WTC11 (cell line): Measurements from ENCODE around the gene ATP13A5. TPM values are rescaled to one million over a fixed set of nuclear protein-coding genes. Genes with fewer than 3 reads are reported as not detected.

Source experiments
- ATAC-seq: fragments of 200-7000 bp; cut with Tn5 transposase; 2 replicates; pipeline ENCODE4 v1.10.0; 2021; ENCODE audit warnings: mild to moderate bottlenecking, moderate library complexity
- CTCF ChIA-PET: fragments of 300-600 bp; sonication (Branson Sonifier 250); formaldehyde crosslinking; loops from one replicate; lab custom pipeline; 2021; ENCODE audit warnings: antibody characterized with exemption; lab: Charles Lee
- POLR2A ChIA-PET: fragments of 350-600 bp; sonication (Branson Sonifier 250); formaldehyde crosslinking; loops from one replicate; lab custom pipeline; 2021; ENCODE audit warnings: antibody characterized with exemption; lab: Charles Lee
- DNase-seq: peaks from one replicate; pipeline ENCODE4 v3.0.0; 2021; ENCODE audit warnings: low spot score
- H3K27ac Mint-ChIP-seq: 2 replicates; pipeline ENCODE4 v1.8.0; 2021; ENCODE audit warnings: mixed read lengths
- H3K27me3 Mint-ChIP-seq: 2 replicates; pipeline ENCODE4 v1.8.0; 2021; ENCODE audit warnings: low read depth, mild to moderate bottlenecking, moderate library complexity, mixed read lengths
- H3K36me3 Mint-ChIP-seq: 2 replicates; pipeline ENCODE4 v1.8.0; 2021; ENCODE audit warnings: mixed read lengths
- H3K4me1 Mint-ChIP-seq: 2 replicates; pipeline ENCODE4 v1.8.0; 2022; ENCODE audit warnings: mixed read lengths
- H3K4me3 Mint-ChIP-seq: 2 replicates; pipeline ENCODE4 v1.8.0; 2021; ENCODE audit warnings: mild to moderate bottlenecking, moderate library complexity, mixed read lengths
- H3K9me3 Mint-ChIP-seq: 2 replicates; pipeline ENCODE4 v1.8.0; 2021; ENCODE audit warnings: mixed read lengths
- ATF1 ChIP-seq: sonication (generic); formaldehyde crosslinking; IDR thresholded peaks from 2 replicates; pipeline ENCODE4 v1.8.1; 2023; ENCODE audit warnings: mild to moderate bottlenecking, moderate library complexity, missing genetic modification reagents
- ATF6 ChIP-seq: sonication (generic); formaldehyde crosslinking; IDR thresholded peaks from 2 replicates; pipeline ENCODE4 v1.8.1; 2023; ENCODE audit warnings: mild to moderate bottlenecking, missing genetic modification reagents
- CREM ChIP-seq: sonication (generic); formaldehyde crosslinking; IDR thresholded peaks from 2 replicates; pipeline ENCODE4 v1.8.1; 2022; ENCODE audit warnings: mild to moderate bottlenecking, missing genetic modification reagents, moderate library complexity
- CTCF ChIP-seq: fragments of 200-600 bp; IDR thresholded peaks from 2 replicates; pipeline ENCODE4 v1.8.0; 2022; ENCODE audit warnings: antibody characterized with exemption
- E2F5 ChIP-seq: sonication (generic); formaldehyde crosslinking; IDR thresholded peaks from 2 replicates; pipeline ENCODE4 v1.8.1; 2022; ENCODE audit warnings: mild to moderate bottlenecking, moderate library complexity, missing genetic modification reagents
- EMX1 ChIP-seq: fragments of 250-450 bp; sonication (Bioruptor Pico); IDR thresholded peaks from 2 replicates; pipeline ENCODE4 v1.8.0; 2021; ENCODE audit warnings: mild to moderate bottlenecking
- ETV6 ChIP-seq: sonication (generic); formaldehyde crosslinking; IDR thresholded peaks from 2 replicates; pipeline ENCODE4 v1.8.1; 2022; ENCODE audit warnings: mild to moderate bottlenecking, missing genetic modification reagents
- FOXP1 ChIP-seq: sonication (generic); formaldehyde crosslinking; IDR thresholded peaks from 2 replicates; pipeline ENCODE4 v1.8.0; 2022; ENCODE audit warnings: missing genetic modification reagents, mild to moderate bottlenecking, moderate library complexity, borderline replicate concordance
- IRF1 ChIP-seq: sonication (generic); formaldehyde crosslinking; IDR thresholded peaks from 2 replicates; pipeline ENCODE4 v1.8.0; 2023; ENCODE audit warnings: missing genetic modification reagents
- IRF2 ChIP-seq: sonication (generic); formaldehyde crosslinking; IDR thresholded peaks from 2 replicates; pipeline ENCODE4 v1.8.0; 2022; ENCODE audit warnings: low read depth, missing genetic modification reagents, borderline replicate concordance
- JAZF1 ChIP-seq: fragments of 250-450 bp; sonication (Bioruptor Pico); IDR thresholded peaks from 2 replicates; pipeline ENCODE4 v1.9.0; 2021; ENCODE audit warnings: moderate library complexity, mild to moderate bottlenecking, inconsistent platforms
- MXD4 ChIP-seq: fragments of 250-450 bp; sonication (Bioruptor Pico); IDR thresholded peaks from 2 replicates; pipeline ENCODE4 v1.8.0; 2021; ENCODE audit warnings: mild to moderate bottlenecking, moderate library complexity, borderline replicate concordance
- NFYB ChIP-seq: sonication (generic); formaldehyde crosslinking; conservative IDR thresholded peaks from 2 replicates; pipeline ENCODE4 v1.8.0; 2022; ENCODE audit warnings: low read depth, missing genetic modification reagents
- NR3C1 ChIP-seq: sonication (generic); formaldehyde crosslinking; conservative IDR thresholded peaks from 2 replicates; pipeline ENCODE4 v1.8.1; 2023; ENCODE audit warnings: low read depth, mild to moderate bottlenecking, missing genetic modification reagents
- OVOL2 ChIP-seq: fragments of 250-450 bp; sonication (Bioruptor Pico); IDR thresholded peaks from 2 replicates; pipeline ENCODE4 v1.9.0; 2021; ENCODE audit warnings: mild to moderate bottlenecking, borderline replicate concordance
- PREB ChIP-seq: sonication (generic); formaldehyde crosslinking; IDR thresholded peaks from 2 replicates; pipeline ENCODE4 v1.8.1; 2022; ENCODE audit warnings: mild to moderate bottlenecking, missing genetic modification reagents, moderate library complexity, borderline replicate concordance
- PRRX2 ChIP-seq: fragments of 250-450 bp; sonication (Bioruptor Pico); IDR thresholded peaks from 2 replicates; pipeline ENCODE4 v1.8.0; 2021; ENCODE audit warnings: mild to moderate bottlenecking
- TP53 ChIP-seq: sonication (generic); formaldehyde crosslinking; IDR thresholded peaks from 2 replicates; pipeline ENCODE4 v1.8.1; 2023; ENCODE audit warnings: mild to moderate bottlenecking, missing genetic modification reagents
- ZNF219 ChIP-seq: sonication (generic); formaldehyde crosslinking; IDR thresholded peaks from 2 replicates; pipeline ENCODE4 v1.8.0; 2023; ENCODE audit warnings: missing genetic modification reagents, mild to moderate bottlenecking, borderline replicate concordance
- ZNF423 ChIP-seq: fragments of 250-450 bp; sonication (Bioruptor Pico); IDR thresholded peaks from 2 replicates; pipeline ENCODE4 v2.1.2; 2022; ENCODE audit warnings: mild to moderate bottlenecking, moderate library complexity
- total RNA-seq: library from RNA; stranded (reverse); gene quantifications from 3 replicates; pipeline ENCODE4 v1.2.3, GENCODE V29; 2021
- TF ChIP-seq, protein P1 (sequence below): sonication (generic); formaldehyde crosslinking; IDR thresholded peaks from 2 replicates; pipeline ENCODE4 v1.8.0; 2022; ENCODE audit warnings: mild to moderate bottlenecking, missing genetic modification reagents
- TF ChIP-seq, protein P2 (sequence below): fragments of 250-450 bp; sonication (Bioruptor Pico); IDR thresholded peaks from 2 replicates; pipeline ENCODE4 v1.9.0; 2021; ENCODE audit warnings: moderate library complexity, mild to moderate bottlenecking, inconsistent platforms, borderline replicate concordance

Gene ATP13A5
- total RNA-seq, 1 experiment from 2014 or later, result not detected

- TF ChIP-seq ETV6 (no peak), OVOL2 (CRISPR knock-in tag) (no peak), PREB (CRISPR knock-in tag) (no peak), MXD4 (CRISPR knock-in tag) (no peak), ZNF219 (no peak), IRF2 (CRISPR knock-in tag) (no peak)
Measured at GRCh38 chr3:193240436-193240849, 138.1 kb downstream of the ATP13A5 start (continued).

DNA sequence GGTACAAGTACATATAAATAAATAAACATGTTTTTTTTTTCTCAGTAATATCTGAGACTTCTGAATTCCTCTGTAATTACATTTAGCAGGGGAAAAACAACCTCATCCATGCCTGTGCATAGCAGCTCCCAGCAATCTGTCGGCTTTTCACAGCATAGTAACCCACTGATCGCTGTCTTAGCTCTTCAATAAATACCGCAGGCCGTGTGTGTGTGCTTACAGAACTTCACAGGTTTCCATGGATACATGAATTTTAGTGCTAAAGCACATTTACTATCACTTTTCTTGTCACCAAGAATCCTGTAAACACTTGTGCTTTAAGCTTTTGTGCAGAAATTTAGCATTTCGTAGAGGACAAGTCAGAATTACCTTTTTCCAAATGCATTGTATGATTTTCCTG is 141.5 kb downstream of the ATP13A5 start:
- Mint-ChIP-seq H3K4me3 (no peak overlapping the region), H3K36me3 (no peaks in the 10 kb centered on the region), H3K9me3 (no peaks in the 10 kb centered on the region), H3K27ac (no peak overlapping the region), H3K27me3 (peaks cover 9% of the 10 kb centered on the region), H3K4me1 (peaks cover 21% of the 10 kb centered on the region)
- ChIA-PET CTCF (interaction anchor here (1.1 kb wide), 1 partner anchor 424 kb away, joined by 4 read pairs; no protein-coding TSS in a partner anchor), POLR2A (no interaction called here)
- no peak for ATAC-seq
- no peak for DNase-seq
- no peak for TF ChIP-seq IRF1
- TF ChIP-seq, protein P1, sequence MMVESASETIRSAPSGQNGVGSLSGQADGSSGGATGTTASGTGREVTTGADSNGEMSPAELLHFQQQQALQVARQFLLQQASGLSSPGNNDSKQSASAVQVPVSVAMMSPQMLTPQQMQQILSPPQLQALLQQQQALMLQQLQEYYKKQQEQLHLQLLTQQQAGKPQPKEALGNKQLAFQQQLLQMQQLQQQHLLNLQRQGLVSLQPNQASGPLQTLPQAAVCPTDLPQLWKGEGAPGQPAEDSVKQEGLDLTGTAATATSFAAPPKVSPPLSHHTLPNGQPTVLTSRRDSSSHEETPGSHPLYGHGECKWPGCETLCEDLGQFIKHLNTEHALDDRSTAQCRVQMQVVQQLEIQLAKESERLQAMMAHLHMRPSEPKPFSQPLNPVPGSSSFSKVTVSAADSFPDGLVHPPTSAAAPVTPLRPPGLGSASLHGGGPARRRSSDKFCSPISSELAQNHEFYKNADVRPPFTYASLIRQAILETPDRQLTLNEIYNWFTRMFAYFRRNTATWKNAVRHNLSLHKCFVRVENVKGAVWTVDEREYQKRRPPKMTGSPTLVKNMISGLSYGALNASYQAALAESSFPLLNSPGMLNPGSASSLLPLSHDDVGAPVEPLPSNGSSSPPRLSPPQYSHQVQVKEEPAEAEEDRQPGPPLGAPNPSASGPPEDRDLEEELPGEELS (CRISPR knock-in tag), result no peak
- TF ChIP-seq CTCF, result no peak
- TF ChIP-seq FOXP1, result no peak

GRCh38 chr3:193236599-193236998 is 142.0 kb downstream of the ATP13A5 start:
- Mint-ChIP-seq H3K36me3 (no peaks in the 10 kb centered on the region), H3K4me3 (no peak overlapping the region), H3K27ac (no peak overlapping the region), H3K27me3 (peaks cover 5% of the 10 kb centered on the region), H3K9me3 (no peaks in the 10 kb centered on the region), H3K4me1 (peaks cover 17% of the 10 kb centered on the region)
- DNase-seq, result no peak
- ChIA-PET CTCF (interaction anchor here (1.1 kb wide), 1 partner anchor 424 kb away, joined by 4 read pairs; no protein-coding TSS in a partner anchor), POLR2A (no interaction called here)
- ATAC-seq, result no peak
- TF ChIP-seq IRF1, result no peak
- TF ChIP-seq EMX1 (CRISPR knock-in tag), result no peak
- TF ChIP-seq IRF2 (CRISPR knock-in tag), result no peak
- no peak for TF ChIP-seq JAZF1 (CRISPR knock-in tag)
- TF ChIP-seq NR3C1 (CRISPR knock-in tag), result no peak
- no peak for TF ChIP-seq E2F5 (CRISPR knock-in tag)
- TF ChIP-seq ATF6 (CRISPR knock-in tag), result no peak
- TF ChIP-seq, protein P2, sequence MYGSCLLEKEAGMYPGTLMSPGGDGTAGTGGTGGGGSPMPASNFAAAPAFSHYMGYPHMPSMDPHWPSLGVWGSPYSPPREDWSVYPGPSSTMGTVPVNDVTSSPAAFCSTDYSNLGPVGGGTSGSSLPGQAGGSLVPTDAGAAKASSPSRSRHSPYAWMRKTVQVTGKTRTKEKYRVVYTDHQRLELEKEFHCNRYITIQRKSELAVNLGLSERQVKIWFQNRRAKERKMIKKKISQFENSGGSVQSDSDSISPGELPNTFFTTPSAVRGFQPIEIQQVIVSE (CRISPR knock-in tag), result no peak
- no peak for TF ChIP-seq TP53 (CRISPR knock-in tag)
- no peak for TF ChIP-seq CREM (CRISPR knock-in tag)
- TF ChIP-seq, protein P1 (CRISPR knock-in tag), result no peak
- TF ChIP-seq ZNF423 (CRISPR knock-in tag), result no peak
- TF ChIP-seq ATF1 (CRISPR knock-in tag), result no peak
- TF ChIP-seq NFYB (CRISPR knock-in tag), result no peak
- no peak for TF ChIP-seq PRRX2 (CRISPR knock-in tag)
